ENCODE measurements around the gene KLHL6. TPM values are rescaled to one million over a fixed set of nuclear protein-coding genes. Genes with fewer than 3 reads are reported as not detected.

KLHL6 gene
- total RNA-seq, 6 donors from 2014 or later = 15.2 to 77.5 (median 25.6) TPM

DNA sequence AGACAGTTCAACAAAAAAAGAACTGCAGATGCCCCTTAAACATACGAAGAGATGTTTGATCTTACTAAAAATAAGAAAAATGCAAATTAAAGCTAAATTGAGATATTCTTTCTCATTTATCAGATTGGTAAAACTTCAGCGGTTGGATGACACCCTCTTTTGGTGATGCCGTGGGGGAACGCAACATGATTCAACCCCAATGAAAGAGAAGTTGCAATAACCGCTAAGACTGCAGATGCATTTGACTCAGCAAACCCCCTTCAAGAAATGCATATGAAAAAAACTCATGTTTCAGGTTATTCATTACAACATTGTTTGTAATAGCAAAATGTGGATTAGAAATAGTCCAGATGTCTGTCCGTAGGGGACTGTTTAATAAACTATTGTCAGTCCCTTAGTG, 3.6 kb downstream of the KLHL6 start:
- 70 to 75% methylated on average over 6 of the region's 6 CpGs for WGBS, 2 donors
- no peak for ATAC-seq (ENCODE audit: low FRiP score in 2 of 2)
- H3K27me3 ChIP-seq = no peaks in the 10 kb centered on the region
- H3K9me3 ChIP-seq = no peaks in the 10 kb centered on the region
- H3K27ac ChIP-seq = peak overlapping the region in 1 of 4 donors; percentile 88
- H3K4me1 ChIP-seq = peaks cover 7 to 33% (median 12%) of the 10 kb centered on the region in 4 donors
- H3K4me3 ChIP-seq = no peak overlapping the region
- H3K36me3 ChIP-seq = no peaks in the 10 kb centered on the region
- no peak for DNase-seq
- TF ChIP-seq, protein P1, sequence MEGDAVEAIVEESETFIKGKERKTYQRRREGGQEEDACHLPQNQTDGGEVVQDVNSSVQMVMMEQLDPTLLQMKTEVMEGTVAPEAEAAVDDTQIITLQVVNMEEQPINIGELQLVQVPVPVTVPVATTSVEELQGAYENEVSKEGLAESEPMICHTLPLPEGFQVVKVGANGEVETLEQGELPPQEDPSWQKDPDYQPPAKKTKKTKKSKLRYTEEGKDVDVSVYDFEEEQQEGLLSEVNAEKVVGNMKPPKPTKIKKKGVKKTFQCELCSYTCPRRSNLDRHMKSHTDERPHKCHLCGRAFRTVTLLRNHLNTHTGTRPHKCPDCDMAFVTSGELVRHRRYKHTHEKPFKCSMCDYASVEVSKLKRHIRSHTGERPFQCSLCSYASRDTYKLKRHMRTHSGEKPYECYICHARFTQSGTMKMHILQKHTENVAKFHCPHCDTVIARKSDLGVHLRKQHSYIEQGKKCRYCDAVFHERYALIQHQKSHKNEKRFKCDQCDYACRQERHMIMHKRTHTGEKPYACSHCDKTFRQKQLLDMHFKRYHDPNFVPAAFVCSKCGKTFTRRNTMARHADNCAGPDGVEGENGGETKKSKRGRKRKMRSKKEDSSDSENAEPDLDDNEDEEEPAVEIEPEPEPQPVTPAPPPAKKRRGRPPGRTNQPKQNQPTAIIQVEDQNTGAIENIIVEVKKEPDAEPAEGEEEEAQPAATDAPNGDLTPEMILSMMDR (IDR thresholded peaks at IDR 0.05) = no peak
- no peak for TF ChIP-seq EP300 (IDR thresholded peaks at IDR 0.05)
- peak in 1 of 4 donors; percentile 20 for TF ChIP-seq POLR2A (IDR thresholded peaks at IDR 0.05)

DNA sequence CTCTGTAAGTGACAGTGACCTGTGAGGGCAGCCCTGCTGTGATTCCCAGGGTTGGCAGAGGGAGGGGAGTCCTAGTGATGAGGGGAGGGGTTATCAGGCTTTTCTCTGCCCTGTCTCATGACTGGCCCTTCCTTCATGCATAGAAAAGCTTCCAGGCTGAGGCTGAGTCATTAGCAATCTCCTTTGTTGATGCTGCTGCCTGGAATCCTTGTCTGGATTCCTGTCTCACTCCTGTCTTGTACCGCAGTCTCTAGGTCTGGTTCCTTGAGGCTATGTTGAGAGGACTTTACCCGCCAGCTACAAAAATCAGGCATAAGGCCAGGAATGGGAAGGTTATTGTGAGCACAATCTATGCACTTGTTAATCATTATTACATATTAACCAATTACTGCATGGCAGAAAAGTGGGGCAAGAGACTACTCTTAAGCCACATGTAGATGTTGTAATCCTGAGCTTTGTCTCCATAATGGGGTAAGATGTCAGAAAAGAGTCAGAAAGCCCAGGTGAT, 7.2 kb downstream of the KLHL6 start:
- TF ChIP-seq EP300 (IDR thresholded peaks at IDR 0.05) (no peak), POLR2AphosphoS5 (IDR thresholded peaks at IDR 0.05) (no peak), POLR2A (IDR thresholded peaks at IDR 0.05) (no peak)
- TF ChIP-seq, protein P1 (IDR thresholded peaks at IDR 0.05) = no peak
- peaks cover 0 to 24% (median 6%) of the 10 kb centered on the region in 4 donors for H3K4me1 ChIP-seq
- DNase-seq = no peak
- no peaks in the 10 kb centered on the region for H3K27me3 ChIP-seq
- WGBS, 2 donors = 60 to 62% methylated on average over 2 of the region's 2 CpGs
- H3K36me3 ChIP-seq = no peaks in the 10 kb centered on the region
- no peaks in the 10 kb centered on the region for H3K9me3 ChIP-seq
- no peak overlapping the region for H3K4me3 ChIP-seq
- H3K27ac ChIP-seq = peak overlapping the region in 1 of 4 donors; percentile 33
- ATAC-seq (ENCODE audit: low FRiP score in 2 of 2) = peak in 1 of 2 donors; percentile 52

DNA sequence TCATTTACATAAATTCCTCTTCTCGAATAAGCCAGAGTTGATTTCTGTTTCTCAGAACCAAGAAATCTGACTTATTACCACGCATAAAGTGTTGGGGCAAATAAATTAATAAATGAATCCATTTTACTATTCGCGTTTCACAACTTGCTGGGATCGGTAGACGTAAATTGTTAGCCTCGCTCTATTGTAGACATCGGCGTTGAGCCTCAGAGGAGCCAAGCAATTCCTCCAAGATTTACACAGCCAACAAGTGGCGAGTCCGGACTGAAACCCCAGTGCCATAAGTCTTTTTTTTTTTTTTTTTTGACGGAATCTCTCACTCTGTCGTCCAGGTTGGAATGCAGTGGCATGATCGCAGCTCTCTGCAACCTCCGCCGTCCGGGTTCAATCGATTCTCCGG, 8.9 kb downstream of the KLHL6 start:
- no peak for TF ChIP-seq EP300 (IDR thresholded peaks at IDR 0.05)
- TF ChIP-seq, protein P1 (IDR thresholded peaks at IDR 0.05) = no peak
- no peak for TF ChIP-seq POLR2A (IDR thresholded peaks at IDR 0.05)
- TF ChIP-seq POLR2AphosphoS5 (IDR thresholded peaks at IDR 0.05) = no peak
- 95% methylated on average over 19 of the region's 19 CpGs for whole genome bisulfite sequencing, 2 donors
- no peaks in the 10 kb centered on the region for H3K27me3 ChIP-seq
- DNase-seq = no peak
- no peaks in the 10 kb centered on the region for H3K36me3 ChIP-seq
- H3K4me1 ChIP-seq = peaks cover 6 to 28% (median 9%) of the 10 kb centered on the region in 4 donors
- ATAC-seq (ENCODE audit: low FRiP score in 2 of 2) = no peak
- H3K27ac ChIP-seq = no peak overlapping the region
- H3K4me3 ChIP-seq = no peak overlapping the region
- H3K9me3 ChIP-seq = no peaks in the 10 kb centered on the region

DNA sequence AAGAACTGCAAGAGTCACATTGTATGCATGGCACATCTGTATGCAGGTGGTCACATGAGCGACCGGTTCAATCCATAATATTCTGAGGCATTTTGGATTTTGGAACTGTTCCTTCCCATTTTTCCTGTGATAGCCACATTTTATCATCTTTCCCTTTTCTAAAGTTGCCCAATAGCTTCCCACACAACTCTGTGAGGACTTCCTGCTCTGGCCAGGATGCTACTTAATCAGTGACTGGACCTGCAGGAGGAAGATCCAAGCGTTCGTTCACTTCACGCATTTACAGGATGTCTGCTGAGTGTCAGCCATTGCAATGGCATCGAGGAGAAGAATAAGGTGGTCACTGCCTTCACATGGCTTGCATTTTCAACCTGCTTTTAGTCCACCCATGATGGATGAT, 9.8 kb downstream of the KLHL6 start:
- Histone ChIP-seq H3K27ac (no peak overlapping the region), H3K4me1 (peaks cover 6 to 37% (median 16%) of the 10 kb centered on the region in 4 donors), H3K36me3 (no peaks in the 10 kb centered on the region), H3K9me3 (no peaks in the 10 kb centered on the region), H3K4me3 (no peak overlapping the region), H3K27me3 (no peaks in the 10 kb centered on the region)
- WGBS, 2 donors = 78% methylated on average over 6 of the region's 6 CpGs
- no peak for TF ChIP-seq POLR2AphosphoS5 (IDR thresholded peaks at IDR 0.05)
- DNase-seq (no peak), ATAC-seq (ENCODE audit: low FRiP score in 2 of 2) (no peak)

DNA sequence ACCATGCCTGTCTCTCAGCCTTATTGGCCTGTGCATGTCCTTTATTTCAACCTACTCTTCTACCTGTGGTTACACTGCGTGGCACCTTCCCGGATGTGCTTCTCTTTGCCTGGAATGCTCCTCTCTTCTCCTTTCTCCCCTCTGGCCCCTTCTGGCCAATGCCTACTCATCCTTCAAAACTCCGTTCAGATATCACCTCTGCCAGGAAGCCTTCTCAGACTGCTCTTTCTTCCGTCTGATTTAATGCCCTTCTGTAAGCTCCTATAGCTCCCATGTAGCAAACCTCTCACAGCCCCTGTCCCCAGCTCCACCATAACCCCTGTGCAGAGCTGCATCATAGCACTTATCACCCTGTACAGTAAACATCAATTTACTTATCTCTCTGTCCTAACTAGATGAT, 13.2 kb downstream of the KLHL6 start:
- Histone ChIP-seq H3K27ac (peak overlapping the region in 1 of 4 donors; percentile 48), H3K4me1 (peaks cover 6 to 37% (median 26%) of the 10 kb centered on the region in 4 donors), H3K4me3 (no peak overlapping the region), H3K27me3 (no peaks in the 10 kb centered on the region), H3K9me3 (no peaks in the 10 kb centered on the region), H3K36me3 (no peaks in the 10 kb centered on the region)
- ATAC-seq (ENCODE audit: low FRiP score in 2 of 2) = no peak
- DNase-seq = no peak
- TF ChIP-seq, protein P1 (IDR thresholded peaks at IDR 0.05) = no peak
- TF ChIP-seq EP300 (IDR thresholded peaks at IDR 0.05) (no peak), POLR2AphosphoS5 (IDR thresholded peaks at IDR 0.05) (no peak), POLR2A (IDR thresholded peaks at IDR 0.05) (no peak)
- WGBS, 2 donors = 86 to 95% methylated on average over 4 of the region's 4 CpGs

Measured in upper lobe of left lung (tissue), 6 donors.